Cardiac muscle cell (in vitro differentiated cells and primary cell): ENCODE measurements around the gene C20orf204. TPM values are rescaled to one million over a fixed set of nuclear protein-coding genes. Genes with fewer than 3 reads are reported as not detected.
A peak's percentile ranks its signal among the peaks of the same experiment; 100 is the strongest.

Source experiments
- DNase-seq, 2 donors: peaks; one replicate each; pipeline versions ENCODE4 v3.0.0 to v3.0.0-alpha.2; 2010 to 2017; ENCODE audit warnings: low read depth in 1 of 2, low spot score in 1 of 2
- H3K27ac ChIP-seq: fragments of 200-600 bp; sonication (generic); 2 replicates; pipeline ENCODE4 v1.5.1; 2016
- H3K27me3 ChIP-seq: fragments of 200-600 bp; sonication (generic); 2 replicates; pipeline ENCODE4 v1.6.0; 2016; ENCODE audit warnings: control low read depth
- H3K36me3 ChIP-seq: fragments of 200-600 bp; sonication (generic); 2 replicates; pipeline ENCODE4 v1.5.1; 2016; ENCODE audit warnings: control low read depth
- H3K4me1 ChIP-seq: fragments of 200-600 bp; sonication (generic); 2 replicates; pipeline ENCODE4 v1.8.1; 2017; ENCODE audit warnings: low read depth, mild to moderate bottlenecking, mixed run types
- H3K4me3 ChIP-seq: fragments of 200-600 bp; sonication (generic); 2 replicates; pipeline ENCODE4 v1.5.1; 2016; ENCODE audit warnings: mild to moderate bottlenecking
- H3K9me3 ChIP-seq: fragments of 200-600 bp; sonication (generic); 2 replicates; pipeline ENCODE4 v1.5.1; 2017; ENCODE audit warnings: low read depth, mild to moderate bottlenecking, control low read depth
- polyA plus RNA-seq: library from polyadenylated mRNA; unstranded; fragments of >200 nt; fragmentation: Nextera tagmentation; extraction: Ambion mirVana; gene quantifications from 2 replicates; pipeline ENCODE4 v1.2.1, GENCODE V29; 2016
- total RNA-seq: library from RNA; depleted of rRNA; stranded (reverse); fragments of >200 nt; gene quantifications from 2 replicates; pipeline ENCODE4 v1.2.3, GENCODE V29; 2016
- TF ChIP-seq, protein P1 (sequence below): IDR thresholded peaks from 2 replicates; pipeline ENCODE4 v1.5.1; 2012; ENCODE audit warnings: low read depth, mild to moderate bottlenecking, low read length

Gene C20orf204
- total and polyA plus RNA-seq, 2 experiments from 2014 or later: 0.76 to 2.2 TPM

DNA sequence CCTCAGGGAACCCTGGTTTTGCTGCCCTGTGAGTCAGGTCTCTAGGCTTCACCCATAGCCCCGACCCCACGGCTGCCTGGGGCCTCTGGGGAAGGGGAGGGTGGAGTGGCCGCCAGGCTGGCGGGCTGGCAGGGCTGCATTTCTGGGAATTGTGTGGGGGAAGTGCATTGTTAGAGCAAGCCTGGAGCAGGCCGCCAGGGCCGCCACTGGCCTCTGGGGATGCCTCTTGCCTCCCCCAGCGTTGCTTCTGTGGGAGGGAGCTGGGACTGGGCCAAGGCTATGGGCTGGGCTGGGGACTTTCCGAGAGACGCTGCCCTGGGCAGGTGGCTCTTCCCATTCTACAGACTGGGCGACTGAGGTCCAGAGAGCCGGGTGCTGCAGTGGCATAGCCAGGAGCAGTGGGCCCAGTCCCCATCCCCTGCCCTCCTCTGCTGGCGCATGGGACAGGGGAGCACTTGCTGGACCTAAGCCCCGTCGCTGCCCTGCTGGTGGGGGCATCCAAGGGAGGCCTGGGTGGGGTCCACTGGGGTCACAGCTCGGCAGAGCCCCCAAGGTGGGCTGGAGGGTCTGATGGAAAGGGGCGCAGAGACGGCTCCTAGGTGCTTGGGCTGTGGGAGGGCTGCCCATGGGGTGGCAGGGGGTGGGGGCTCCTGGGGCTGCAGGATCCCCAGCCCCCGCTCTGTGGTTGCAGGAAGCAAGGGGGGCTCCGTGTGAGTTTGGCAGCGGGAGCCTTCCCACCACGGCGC is 20.1 kb downstream of the C20orf204 start:
- H3K4me3 ChIP-seq: no peak overlapping the region
- no peaks in the 10 kb centered on the region for H3K36me3 ChIP-seq
- H3K27me3 ChIP-seq: peaks cover 5% of the 10 kb centered on the region
- no peak overlapping the region for H3K27ac ChIP-seq
- no peaks in the 10 kb centered on the region for H3K9me3 ChIP-seq
- H3K4me1 ChIP-seq: peaks cover 5% of the 10 kb centered on the region
- TF ChIP-seq, protein P1, sequence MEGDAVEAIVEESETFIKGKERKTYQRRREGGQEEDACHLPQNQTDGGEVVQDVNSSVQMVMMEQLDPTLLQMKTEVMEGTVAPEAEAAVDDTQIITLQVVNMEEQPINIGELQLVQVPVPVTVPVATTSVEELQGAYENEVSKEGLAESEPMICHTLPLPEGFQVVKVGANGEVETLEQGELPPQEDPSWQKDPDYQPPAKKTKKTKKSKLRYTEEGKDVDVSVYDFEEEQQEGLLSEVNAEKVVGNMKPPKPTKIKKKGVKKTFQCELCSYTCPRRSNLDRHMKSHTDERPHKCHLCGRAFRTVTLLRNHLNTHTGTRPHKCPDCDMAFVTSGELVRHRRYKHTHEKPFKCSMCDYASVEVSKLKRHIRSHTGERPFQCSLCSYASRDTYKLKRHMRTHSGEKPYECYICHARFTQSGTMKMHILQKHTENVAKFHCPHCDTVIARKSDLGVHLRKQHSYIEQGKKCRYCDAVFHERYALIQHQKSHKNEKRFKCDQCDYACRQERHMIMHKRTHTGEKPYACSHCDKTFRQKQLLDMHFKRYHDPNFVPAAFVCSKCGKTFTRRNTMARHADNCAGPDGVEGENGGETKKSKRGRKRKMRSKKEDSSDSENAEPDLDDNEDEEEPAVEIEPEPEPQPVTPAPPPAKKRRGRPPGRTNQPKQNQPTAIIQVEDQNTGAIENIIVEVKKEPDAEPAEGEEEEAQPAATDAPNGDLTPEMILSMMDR: no peak
- DNase-seq: peak in 1 of 2 donors; percentile 81

DNA sequence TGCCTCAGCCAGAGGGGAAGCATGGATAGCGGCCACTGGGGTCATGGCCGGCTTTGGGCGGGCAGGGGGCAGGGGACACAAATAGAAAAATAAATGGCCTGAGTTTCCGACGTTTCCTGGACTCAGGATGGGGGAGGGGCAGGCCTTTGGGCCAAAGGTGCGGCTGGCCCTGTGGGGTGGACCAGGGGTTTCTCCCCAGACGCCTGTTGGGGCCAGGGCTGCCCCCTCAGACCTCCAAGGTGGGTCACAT is 20.6 kb downstream of the C20orf204 start:
- Histone ChIP-seq H3K27me3 (no peaks in the 10 kb centered on the region), H3K27ac (no peak overlapping the region), H3K4me1 (peaks cover 5% of the 10 kb centered on the region), H3K9me3 (no peaks in the 10 kb centered on the region), H3K4me3 (no peak overlapping the region), H3K36me3 (no peaks in the 10 kb centered on the region)
- DNase-seq: no peak
- TF ChIP-seq, protein P1: no peak

DNA sequence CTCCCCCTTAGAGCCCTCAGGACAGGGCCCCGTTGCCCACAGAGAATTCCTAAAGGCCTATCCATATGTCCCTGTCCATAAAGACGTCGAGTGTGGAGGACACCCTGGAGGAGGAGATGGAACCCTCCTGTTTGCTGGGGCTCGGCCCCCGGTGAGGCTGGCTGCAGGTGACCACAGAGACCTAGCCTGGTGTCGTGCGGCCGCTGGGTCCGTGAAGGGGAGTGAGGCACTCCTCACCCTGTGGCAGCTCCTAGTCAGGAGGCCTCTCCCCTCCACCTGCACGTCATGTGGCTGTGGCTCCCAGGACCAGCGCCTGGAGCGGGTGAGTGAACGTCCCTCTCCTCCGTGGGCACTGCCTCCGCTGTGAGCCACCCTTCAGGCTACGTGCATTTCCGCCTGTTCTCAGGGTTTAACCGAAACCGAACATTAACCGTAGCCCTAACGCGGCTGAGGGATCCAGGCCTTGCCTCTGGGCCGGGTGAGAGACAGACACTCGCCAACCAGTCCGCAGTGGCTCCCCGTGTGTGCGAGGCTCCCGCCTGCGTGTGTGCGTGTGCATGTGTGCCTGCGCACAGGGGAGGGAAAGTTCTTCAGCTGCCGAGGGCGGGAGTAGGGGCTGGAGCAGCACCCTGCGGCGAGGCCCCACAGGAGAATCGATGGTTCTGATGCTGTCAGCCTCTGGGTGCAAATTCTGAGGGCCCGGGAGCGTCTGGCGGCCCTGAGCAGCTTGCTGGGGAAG is 21.1 kb downstream of the C20orf204 start:
- no peak for DNase-seq
- Histone ChIP-seq H3K4me3 (no peak overlapping the region), H3K9me3 (no peaks in the 10 kb centered on the region), H3K36me3 (no peaks in the 10 kb centered on the region), H3K4me1 (peaks cover 5% of the 10 kb centered on the region), H3K27ac (no peak overlapping the region), H3K27me3 (no peaks in the 10 kb centered on the region)
- TF ChIP-seq, protein P1: no peak

- Histone ChIP-seq H3K9me3 (no peaks in the 10 kb centered on the region), H3K27me3 (no peaks in the 10 kb centered on the region), H3K36me3 (no peaks in the 10 kb centered on the region), H3K4me3 (no peak overlapping the region), H3K4me1 (peaks cover 10% of the 10 kb centered on the region), H3K27ac (no peak overlapping the region)
- TF ChIP-seq, protein P1: peak; percentile 81
- peak; percentile 72 to 82 for DNase-seq
Observed at GRCh38 chr20:64057628-64058498, 21.9 kb downstream of the C20orf204 start.

DNA sequence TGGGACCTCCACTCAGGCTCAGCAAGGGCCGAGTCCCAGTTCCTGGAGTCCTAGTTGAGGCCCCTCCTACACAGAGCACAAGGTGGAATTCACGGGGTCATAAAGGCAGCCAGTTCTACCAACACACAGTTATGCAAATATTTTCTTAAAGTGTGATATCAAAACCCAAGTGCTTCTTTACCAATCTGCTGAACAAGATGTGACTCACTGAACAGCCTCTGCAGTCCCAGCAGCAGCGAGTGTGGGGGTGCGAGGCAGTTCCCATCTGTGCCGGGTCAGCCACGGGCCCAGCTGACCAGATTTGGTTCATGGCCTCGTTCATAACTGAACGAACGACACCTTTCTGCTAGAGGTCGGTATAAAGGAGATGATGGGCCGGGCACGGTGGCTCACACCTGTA is 22.6 kb downstream of the C20orf204 start:
- H3K27me3 ChIP-seq: no peaks in the 10 kb centered on the region
- H3K27ac ChIP-seq: no peak overlapping the region
- H3K9me3 ChIP-seq: no peaks in the 10 kb centered on the region
- DNase-seq: no peak
- TF ChIP-seq, protein P1: no peak
- peaks cover 10% of the 10 kb centered on the region for H3K4me1 ChIP-seq
- H3K4me3 ChIP-seq: no peak overlapping the region
- no peaks in the 10 kb centered on the region for H3K36me3 ChIP-seq
